Dedifferentiated amniotic fluid mesenchymal stem cell (primary cell): ENCODE measurements around the gene CCL2.

Source experiments
- DNase-seq: peaks from one replicate; pipeline ENCODE4 v3.0.0-alpha.2; 2016; ENCODE audit errors: extremely low spot score

The CCL2 gene

DNA sequence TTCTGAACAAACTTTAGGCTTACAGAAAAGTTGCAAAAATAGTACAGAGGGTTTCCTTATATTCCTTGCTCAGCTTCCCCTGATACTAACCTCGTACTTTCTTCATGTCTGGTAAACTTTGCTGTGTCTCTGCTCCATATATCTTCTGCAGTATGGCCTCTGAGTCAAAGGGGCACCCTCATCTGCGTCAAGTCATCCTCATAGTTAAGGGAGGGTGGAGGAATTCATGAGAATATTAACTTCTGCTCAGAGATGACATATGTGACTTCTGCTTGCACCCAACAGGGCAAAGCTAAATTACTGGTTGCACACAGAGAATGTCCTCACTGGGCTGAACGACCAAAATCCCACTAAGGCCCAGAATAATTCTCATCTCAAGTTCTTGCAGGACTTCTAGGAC lies 10.6 kb downstream of the CCL2 start:
- no peak for DNase-seq

DNA sequence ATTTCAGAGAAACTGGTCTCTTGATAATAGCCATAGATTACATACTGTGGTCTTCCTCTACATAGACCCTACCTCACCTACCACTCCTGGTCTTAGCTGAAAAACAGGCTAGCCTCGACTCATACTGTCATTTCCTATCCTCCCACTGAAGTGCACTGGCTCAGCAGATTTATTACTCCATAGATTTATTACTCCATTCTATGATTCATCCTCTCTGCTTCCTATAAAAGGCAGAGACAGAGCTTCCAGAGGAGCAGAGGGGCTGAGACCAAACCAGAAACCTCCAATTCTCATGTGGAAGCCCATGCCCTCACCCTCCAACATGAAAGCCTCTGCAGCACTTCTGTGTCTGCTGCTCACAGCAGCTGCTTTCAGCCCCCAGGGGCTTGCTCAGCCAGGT lies 14.9 kb downstream of the CCL2 start, which contains the start of gene CCL7:
TSS of gene CCL7 (plus strand) at position 253 of the 400 bp plus-strand sequence. CDS start at position 323, 70 bp downstream.
- no peak for DNase-seq

DNA sequence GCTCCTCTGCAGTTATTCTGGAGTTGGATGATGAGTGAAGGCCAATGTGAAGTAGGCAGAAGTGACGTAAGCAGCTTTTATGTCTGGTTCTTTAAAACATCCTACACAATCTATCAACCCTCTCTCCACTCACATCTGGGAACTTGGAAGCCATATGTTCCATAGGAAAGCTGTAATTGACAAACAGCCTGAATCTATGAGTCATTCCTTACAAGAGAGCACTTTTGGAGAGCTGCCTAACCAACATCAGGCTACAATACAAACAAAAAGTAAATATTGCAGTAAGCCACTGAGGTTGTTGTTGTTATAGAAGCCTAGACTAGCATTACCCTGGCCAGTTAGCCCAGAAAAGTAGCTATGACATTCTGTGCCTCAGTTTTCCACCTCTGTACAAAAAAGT lies 20.8 kb downstream of the CCL2 start:
- DNase-seq: peak; percentile 74

DNA sequence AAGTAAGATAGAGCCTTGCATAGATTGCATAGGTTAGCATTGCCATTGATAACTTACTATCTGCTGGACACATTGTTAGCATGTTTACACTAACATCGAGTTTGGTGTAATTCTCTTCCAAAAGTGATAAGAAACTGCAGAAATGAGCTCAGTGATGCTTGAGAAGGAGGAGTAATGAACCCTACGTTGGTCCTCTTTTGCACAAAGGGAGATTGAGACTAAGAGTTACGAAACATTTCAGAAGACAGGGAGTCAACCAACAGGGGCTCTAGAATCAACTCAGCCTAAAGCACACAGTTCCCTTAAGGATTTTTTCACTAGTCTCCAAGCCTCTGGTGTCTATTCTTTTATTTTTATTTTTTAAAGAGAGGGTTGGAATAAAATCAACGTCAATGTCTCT lies 21.7 kb downstream of the CCL2 start:
- no peak for DNase-seq

DNA sequence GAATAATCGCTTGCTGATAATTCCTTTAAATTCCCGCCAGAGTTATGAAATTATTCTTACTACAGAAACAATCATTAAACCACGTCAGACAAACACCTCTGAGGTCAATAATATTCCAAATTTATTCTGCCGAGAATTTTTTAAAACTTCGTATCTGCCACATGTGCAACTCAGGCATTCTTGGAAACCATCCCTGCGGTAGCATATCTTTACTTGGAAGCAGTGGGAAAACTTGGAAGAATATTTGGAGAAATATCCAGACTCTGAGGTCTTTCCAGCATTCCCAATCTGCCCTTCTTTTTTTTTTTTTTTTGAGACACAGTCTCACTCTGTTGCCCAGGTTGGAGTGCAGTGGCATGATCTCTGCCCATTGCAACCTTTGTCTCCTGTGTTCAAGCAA lies 28.5 kb downstream of the CCL2 start:
- DNase-seq: no peak

DNA sequence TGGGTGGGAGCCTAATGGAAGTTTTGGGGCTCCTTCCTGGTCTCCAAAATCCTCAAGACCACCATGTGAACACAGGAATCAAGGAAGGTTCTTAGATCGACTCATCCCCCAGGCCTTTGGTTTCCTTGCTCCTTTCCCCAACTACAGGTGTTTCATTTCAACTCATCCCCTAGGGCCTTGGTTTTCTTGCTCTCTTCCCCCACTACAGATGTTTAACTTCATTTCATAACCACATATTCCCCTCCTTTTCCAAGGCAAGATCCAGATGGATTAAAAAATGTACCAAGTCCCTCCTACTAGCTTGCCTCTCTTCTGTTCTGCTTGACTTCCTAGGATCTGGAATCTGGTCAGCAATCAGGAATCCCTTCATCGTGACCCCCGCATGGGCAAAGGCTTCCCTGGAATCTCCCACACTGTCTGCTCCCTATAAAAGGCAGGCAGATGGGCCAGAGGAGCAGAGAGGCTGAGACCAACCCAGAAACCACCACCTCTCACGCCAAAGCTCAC lies 30.3 kb downstream of the CCL2 start, which contains the start of gene CCL11:
TSS of gene CCL11 (plus strand) at position 457 of the 507 bp plus-strand sequence. CDS start 67 bp downstream, outside the sequence.
- DNase-seq: no peak

DNA sequence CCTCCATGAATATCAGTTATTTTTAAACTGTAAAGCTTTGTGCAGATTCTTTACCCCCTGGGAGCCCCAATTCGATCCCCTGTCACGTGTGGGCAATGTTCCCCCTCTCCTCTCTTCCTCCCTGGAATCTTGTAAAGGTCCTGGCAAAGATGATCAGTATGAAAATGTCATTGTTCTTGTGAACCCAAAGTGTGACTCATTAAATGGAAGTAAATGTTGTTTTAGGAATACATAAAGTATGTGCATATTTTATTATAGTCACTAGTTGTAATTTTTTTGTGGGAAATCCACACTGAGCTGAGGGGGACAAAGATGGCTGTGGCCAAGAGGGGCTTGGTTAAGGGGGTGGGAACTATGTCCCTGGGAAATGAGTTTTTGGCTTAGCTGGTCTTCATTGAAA lies 32.8 kb downstream of the CCL2 start:
- no peak for DNase-seq

DNA sequence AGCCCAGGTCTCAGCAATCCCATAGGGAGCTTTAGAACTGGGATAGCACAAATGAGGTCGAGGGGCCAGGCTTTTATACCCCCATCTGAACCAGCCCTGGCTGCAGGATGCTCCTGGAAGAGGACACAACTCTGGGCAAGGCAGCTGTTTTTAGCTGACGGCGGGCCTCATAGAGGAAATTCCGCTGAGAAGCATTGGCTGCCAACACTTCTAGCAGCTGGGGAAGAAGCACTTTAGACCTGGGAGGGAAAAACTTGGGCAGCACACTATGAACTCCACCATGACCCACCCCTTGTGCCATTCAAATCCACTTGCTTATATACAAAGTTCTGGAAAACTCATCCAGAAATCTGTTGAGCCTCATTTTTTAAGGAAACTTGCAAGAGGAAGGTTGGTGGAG lies 35.5 kb downstream of the CCL2 start:
- DNase-seq: no peak

DNA sequence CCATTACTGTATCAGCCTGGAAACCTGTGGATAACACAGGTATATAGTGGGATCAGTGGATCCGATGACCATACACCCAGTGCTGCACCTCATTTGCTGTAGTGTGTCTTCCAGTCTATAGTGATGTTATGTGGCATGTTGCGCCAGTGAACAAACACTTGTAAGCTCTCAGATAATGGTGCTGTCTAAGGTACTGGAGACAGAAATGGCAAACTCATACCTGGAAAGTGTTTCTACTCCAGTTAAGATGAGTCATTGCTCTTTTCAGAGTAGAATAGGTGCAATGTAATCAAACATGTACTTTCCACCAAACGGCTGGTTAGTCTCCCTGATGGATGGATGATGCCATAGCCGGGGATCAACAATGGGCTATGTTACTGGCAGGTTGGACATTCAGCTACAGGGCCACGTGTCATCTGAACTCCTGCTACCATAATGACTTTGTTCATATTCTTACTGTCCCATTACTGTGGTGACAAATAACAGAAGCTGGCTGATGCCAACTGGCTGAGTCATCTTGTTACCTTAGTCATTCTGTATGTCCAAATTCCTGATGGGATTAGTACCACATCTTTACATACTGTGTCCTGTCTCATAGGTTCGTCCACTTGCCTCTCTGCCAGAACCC lies 36.8 kb downstream of the CCL2 start:
- DNase-seq: no peak

DNA sequence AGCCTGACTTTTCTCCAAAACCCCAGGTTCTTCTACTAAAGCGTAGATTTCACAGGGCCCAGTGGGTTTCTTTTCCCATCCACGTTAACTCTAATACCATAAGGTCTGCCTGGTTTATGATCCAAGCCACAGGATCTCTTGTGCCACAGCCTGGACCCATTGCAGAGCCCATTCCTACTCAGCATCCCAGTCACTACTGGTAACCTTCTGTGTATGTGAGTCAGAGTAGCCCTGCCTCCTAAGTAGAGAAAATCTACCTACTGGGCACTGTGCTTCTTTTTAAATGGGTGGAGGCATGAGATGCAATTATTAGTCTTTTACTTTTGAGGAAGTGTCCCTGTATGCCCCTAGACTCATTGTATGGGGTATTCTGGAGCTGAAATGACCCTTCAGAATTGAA lies 43.9 kb downstream of the CCL2 start:
- no peak for DNase-seq

DNA sequence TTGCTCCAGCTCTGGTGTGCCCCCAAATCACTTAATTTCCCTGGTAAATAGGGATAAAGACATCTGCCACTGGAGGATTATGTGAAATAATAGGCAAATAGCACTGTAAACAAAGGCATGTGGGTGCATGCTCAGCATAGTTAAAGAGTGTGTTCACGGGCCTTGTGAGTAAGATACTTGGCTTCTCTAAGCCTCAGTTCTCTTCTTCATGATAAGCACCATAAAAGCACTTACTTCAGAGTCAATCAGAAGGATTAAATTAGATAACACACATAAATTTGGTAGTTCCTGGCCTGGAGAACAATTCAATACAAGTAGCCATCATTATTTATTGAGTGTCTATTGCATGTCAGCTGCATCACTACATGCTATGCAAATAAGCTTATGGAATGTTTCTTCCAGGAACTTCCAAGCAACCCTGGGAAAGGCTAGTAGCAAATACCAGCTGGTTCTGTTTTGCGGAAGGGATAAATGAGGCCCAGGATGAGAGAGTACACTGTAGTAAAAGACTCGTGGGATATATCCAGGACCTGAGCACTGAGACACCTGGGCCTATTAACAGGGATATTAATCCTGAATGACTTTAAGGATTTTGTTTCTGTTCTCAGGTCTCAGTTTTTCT lies 45.0 kb downstream of the CCL2 start:
- DNase-seq: peak; percentile 34

DNA sequence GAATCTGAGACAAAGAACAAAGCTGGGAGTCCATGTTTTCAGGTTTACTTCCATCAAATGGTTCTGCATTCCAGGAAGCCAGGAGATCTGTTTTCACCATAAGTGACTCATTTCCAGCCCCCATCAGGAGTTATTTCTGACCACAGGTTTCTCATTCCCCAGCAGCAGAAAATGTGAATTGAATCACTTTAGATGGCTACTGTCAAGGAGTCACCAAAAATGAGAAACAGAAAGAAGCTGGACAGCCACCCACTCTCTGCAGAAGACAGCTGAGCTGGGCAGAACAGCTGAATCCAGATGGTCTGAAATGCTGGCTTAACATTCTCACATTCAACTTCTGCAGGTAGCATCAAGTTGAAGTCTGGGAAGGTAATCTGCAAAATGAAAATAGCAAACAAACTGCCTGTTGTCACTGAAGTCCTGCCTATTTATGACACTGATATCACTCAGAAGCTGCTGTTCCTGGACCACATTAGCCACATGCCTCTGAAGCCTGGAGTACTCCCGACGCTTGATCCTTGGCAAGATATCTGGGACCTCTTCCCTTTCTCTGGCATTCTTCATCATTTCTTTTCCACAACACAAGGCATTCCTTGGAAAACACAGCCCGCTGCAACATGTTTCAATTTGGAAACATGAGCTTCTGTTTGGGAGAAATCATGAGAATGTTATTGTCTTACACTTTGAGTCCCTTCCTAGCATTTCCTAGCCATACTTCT lies 45.7 kb downstream of the CCL2 start:
- DNase-seq: no peak

DNA sequence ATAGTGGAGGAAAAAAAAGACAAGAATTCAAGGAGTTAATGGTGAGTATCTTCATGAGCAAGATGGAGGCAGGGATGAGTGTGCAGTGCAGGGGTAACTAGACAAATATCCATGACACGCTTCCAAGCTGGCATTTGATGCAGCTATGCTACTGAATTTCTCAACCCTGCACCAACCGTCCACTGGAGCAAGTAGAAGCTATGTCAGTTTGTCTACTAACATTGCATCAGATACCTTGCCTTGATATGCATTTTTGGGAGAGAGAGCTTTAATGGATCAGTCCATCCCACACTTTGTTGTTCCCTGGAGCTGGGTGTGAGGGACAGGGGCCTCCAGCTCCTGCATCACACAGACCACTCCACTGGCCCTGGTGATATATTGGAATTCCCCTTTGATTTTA lies 46.9 kb downstream of the CCL2 start:
- DNase-seq: no peak

DNA sequence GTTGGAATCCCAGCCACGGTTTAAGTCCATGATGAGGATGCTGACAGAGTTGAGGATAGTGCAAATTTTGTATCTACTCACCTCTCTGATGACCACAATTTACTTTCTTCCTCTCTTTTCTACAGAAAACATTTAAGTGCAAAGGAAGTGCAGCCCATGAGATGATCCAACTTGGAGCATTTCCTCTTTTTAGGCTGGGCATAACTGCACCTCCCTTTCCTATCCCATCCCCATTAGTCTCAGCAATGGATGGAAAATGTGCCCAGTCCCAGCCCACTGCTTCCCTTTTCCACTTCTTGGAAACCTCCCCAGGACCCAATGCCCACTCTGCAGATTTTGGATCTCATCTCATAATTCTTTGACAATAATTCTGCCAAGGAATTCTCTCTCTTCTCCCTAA lies 47.6 kb downstream of the CCL2 start:
- DNase-seq: no peak

DNA sequence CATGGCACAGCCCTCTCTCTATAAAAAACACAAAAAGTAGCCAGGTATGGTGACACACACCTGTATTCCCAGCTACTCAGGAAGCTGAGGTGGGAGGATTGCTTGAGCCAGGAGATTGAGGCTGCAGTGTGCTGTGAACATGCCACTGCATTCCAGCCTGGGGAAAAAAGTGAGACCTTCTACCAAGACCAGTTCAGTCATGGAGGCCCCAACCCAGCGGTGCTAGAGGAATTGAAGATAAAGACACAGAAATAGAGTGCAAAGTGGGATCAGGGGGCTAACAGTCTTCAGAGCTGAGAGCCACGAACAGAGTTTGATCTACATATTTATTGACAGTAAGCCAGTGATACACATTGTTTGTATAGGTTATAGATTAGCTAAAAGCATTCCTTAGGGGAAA lies 48.5 kb downstream of the CCL2 start:
- no peak for DNase-seq

DNA sequence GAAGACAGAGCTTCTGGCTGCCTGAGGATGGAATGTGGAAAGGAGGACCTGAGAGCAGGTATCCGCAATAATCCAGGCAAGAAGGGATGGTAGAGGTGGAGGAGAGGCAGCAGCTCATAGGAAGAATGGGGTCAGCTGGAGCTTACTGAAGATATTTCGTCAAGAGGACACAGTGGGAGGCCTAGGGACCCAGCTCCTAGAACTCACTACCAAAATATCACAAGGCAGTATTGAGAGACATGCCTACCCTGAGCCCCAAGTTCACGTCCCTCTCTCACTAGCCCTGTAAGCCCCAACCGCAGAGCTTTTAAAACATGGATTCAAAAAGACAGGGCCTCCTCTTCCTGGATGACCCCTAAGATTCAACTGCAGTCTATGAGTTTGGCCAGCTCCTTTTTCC lies 50.0 kb downstream of the CCL2 start:
- no peak for DNase-seq

DNA sequence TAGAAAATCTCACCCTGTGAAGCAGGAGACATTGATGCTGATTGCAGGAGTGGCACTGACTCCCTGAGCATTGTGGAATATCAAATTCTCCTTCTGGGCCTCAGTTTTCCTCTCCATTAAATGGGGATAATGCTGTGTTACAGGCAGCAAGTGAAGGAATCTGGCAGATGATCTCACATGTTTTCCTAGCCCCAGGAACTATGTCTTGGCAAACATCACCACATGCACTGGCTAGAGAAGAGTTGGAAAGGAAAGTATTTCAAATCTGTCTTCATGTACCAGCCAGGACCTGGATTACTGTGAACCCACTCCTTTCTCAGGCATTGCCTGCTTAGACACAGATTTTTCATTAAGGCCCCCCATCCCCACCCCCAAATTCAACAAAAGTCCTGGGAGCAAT lies 50.5 kb downstream of the CCL2 start:
- DNase-seq: no peak

DNA sequence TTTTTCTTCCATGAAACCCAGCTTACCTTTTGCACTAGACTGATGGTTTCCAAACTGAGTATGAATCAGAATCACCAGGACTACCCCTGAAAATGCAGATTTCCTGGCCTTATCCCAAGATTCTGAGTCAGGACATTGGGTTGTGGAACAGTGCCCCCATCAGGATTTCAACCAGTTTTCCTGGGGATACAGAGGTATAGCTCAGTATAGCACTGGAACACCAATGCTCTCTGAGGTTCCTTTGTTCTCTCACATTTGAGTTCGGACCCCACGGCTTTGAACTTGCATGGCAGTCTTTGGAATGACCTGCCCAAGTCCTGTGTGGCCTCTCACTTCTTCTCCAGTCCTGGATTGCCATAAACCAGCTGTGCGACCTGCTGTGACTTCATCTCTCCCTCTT lies 51.4 kb downstream of the CCL2 start:
- peak; percentile 26 for DNase-seq
